Activated T-cell treated with anti-CD3 and anti-CD28 coated beads, Interleukin-2, amount 50 U/mL, for 4 hours (primary cell): ENCODE results near the gene C3orf85. TPM values are rescaled to one million over a fixed set of nuclear protein-coding genes. Genes with fewer than 3 reads are reported as not detected.

ENCODE experiments used
- ATAC-seq, 2 donors: fragments of 200-7000 bp; cut with Tn5 transposase; one replicate each; pipeline ENCODE4 v1.10.0; 2021
- DNase-seq: peaks from one replicate; pipeline ENCODE4 v3.0.0-alpha.2; 2020
- H3K27me3 Mint-ChIP-seq: one replicate; pipeline ENCODE4 v1.8.0; 2021; ENCODE audit warnings: low read depth, mixed read lengths
- H3K36me3 Mint-ChIP-seq: one replicate; pipeline ENCODE4 v1.8.0; 2022; ENCODE audit warnings: mixed read lengths; ENCODE audit not compliant: insufficient read depth
- H3K4me1 Mint-ChIP-seq: one replicate; pipeline ENCODE4 v1.8.0; 2021; ENCODE audit warnings: low read depth, mixed read lengths
- H3K4me3 Mint-ChIP-seq: one replicate; pipeline ENCODE4 v1.8.0; 2021; ENCODE audit warnings: mild to moderate bottlenecking, moderate library complexity, mixed read lengths
- H3K9me3 Mint-ChIP-seq: one replicate; pipeline ENCODE4 v1.8.0; 2021; ENCODE audit warnings: mixed read lengths
- total RNA-seq, 3 donors: library from RNA; stranded (reverse); gene quantifications; one replicate each; pipeline ENCODE4 v1.2.1, GENCODE V29; 2021

The C3orf85 gene
- total RNA-seq, 3 donors from 2014 or later, result not detected

DNA sequence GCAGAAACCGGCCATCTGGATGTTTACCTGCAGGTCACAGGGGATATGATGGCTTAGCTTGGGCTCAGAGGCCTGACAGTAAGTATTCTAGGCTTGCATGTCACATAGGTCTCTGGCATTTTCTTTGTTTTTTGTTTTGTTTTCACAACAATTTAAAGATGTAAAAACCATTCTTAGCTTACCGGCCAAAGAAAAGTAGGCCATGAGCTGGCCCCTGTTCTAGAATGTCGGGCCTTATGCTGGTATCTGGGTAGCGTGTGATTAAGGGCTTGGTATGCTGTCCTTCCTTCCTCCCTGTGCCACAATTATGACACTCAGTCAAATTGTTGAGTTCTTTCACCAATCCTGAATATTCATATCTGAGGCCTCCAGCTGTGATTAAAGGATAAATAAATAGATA lies 40.2 kb downstream of the C3orf85 start:
- Mint-ChIP-seq H3K4me1 (no peaks in the 10 kb centered on the region), H3K27me3 (peaks cover 8% of the 10 kb centered on the region), H3K9me3 (no peaks in the 10 kb centered on the region), H3K4me3 (no peak overlapping the region), H3K36me3 (no peaks in the 10 kb centered on the region)
- DNase-seq (no peak), ATAC-seq (no peak)

GRCh38 chr3:109177908-109178307 lies 41.4 kb downstream of the C3orf85 start:
- Mint-ChIP-seq H3K9me3 (no peaks in the 10 kb centered on the region), H3K27me3 (peaks cover 4% of the 10 kb centered on the region), H3K36me3 (no peaks in the 10 kb centered on the region), H3K4me3 (no peak overlapping the region), H3K4me1 (no peaks in the 10 kb centered on the region)
- ATAC-seq, result no peak
- no peak for DNase-seq

GRCh38 chr3:109178708-109179107 lies 42.2 kb downstream of the C3orf85 start:
- Mint-ChIP-seq H3K4me1 (no peaks in the 10 kb centered on the region), H3K4me3 (no peak overlapping the region), H3K27me3 (peaks cover 6% of the 10 kb centered on the region), H3K9me3 (no peaks in the 10 kb centered on the region), H3K36me3 (no peaks in the 10 kb centered on the region)
- ATAC-seq (no peak), DNase-seq (no peak)

DNA sequence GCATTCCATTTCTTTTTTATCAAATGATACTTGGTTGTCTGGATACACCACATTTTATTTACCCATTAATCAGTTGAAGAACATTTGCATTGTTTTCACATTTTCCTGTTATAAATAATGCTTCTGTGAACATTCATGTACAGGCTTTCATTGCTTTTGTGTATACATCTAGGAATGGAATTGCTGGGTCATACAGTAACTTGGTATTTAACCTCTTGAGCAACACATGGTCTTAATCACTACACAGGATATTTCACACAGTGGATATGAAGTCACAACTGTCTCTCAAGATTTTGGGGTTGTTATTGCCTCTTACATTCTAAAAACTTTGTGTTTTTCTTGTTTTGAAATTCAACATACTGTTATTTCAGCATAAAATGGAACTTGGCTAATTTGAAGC lies 48.2 kb downstream of the C3orf85 start:
- Mint-ChIP-seq H3K9me3 (no peaks in the 10 kb centered on the region), H3K27me3 (peaks cover 3% of the 10 kb centered on the region), H3K4me3 (no peak overlapping the region), H3K36me3 (no peaks in the 10 kb centered on the region), H3K4me1 (no peaks in the 10 kb centered on the region)
- DNase-seq (no peak), ATAC-seq (no peak)

DNA sequence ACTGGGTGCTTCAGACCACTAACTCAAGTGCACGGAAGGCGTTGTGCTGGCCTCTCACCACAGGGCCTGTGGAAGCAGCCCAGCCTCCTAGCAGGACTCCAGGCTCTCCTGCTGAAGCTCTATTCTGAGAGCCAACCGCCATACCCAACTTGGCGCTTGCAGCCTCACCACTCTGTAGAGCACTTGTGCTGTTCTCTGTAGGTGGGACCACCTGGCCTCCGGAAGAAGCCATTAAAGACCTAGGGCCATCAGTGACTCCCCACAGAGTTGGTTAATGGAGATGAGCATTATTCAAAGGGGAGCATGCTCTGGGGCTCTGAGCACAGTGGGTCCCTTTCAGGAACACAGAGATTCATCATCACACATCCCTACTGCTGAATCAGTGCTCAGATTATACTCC lies 50.9 kb downstream of the C3orf85 start:
- Mint-ChIP-seq H3K9me3 (no peaks in the 10 kb centered on the region), H3K4me3 (no peak overlapping the region), H3K27me3 (peaks cover 3% of the 10 kb centered on the region), H3K36me3 (no peaks in the 10 kb centered on the region), H3K4me1 (no peaks in the 10 kb centered on the region)
- no peak for DNase-seq
- ATAC-seq, result no peak

- no peaks in the 10 kb centered on the region for H3K9me3 Mint-ChIP-seq
- no peak for ATAC-seq
Measured at GRCh38 chr3:109188741-109189140, 52.2 kb downstream of the C3orf85 start.

GRCh38 chr3:109191421-109191820 lies 54.9 kb downstream of the C3orf85 start:
- Mint-ChIP-seq H3K27me3 (no peaks in the 10 kb centered on the region), H3K36me3 (no peaks in the 10 kb centered on the region), H3K9me3 (no peaks in the 10 kb centered on the region), H3K4me1 (no peaks in the 10 kb centered on the region), H3K4me3 (no peak overlapping the region)
- DNase-seq (no peak), ATAC-seq (no peak)

More at GRCh38 chr3:109188741-109189140, 52.2 kb downstream of the C3orf85 start:
- Mint-ChIP-seq H3K36me3 (no peaks in the 10 kb centered on the region), H3K4me3 (no peak overlapping the region), H3K27me3 (peaks cover 1% of the 10 kb centered on the region), H3K4me1 (no peaks in the 10 kb centered on the region)
- no peak for DNase-seq

GRCh38 chr3:109195815-109196214 lies 59.3 kb downstream of the C3orf85 start:
- Mint-ChIP-seq H3K4me3 (no peak overlapping the region), H3K27me3 (no peaks in the 10 kb centered on the region), H3K4me1 (no peaks in the 10 kb centered on the region), H3K36me3 (no peaks in the 10 kb centered on the region), H3K9me3 (peaks cover 4% of the 10 kb centered on the region)
- DNase-seq, result no peak
- no peak for ATAC-seq

Other genes with a start within 250 kb of the C3orf85 start
- not detected for gene GUCA1C, start 182.8 kb upstream of the C3orf85 start, total RNA-seq
- gene MORC1, start 18.6 kb upstream of the C3orf85 start, total RNA-seq, result not detected
- not detected for gene DPPA2, start 179.8 kb downstream of the C3orf85 start, total RNA-seq
- 1 to 10 TPM; 1.1 to 1.5 (median 1.5) TPM for gene DPPA4, start 200.8 kb downstream of the C3orf85 start, total RNA-seq